ENCODE data around the gene NME9.

- TF ChIP-seq CTCF (conservative IDR thresholded peaks at IDR 0.05; ENCODE audit: low read length) (no peak), EZH2phosphoT487 (IDR thresholded peaks at IDR 0.05; ENCODE audit: borderline replicate concordance) (no peak)
Measured at GRCh38 chr3:138375447-138375846, 45.8 kb upstream of the NME9 start.
